Measurements from ENCODE around the gene RMDN2.

DNA sequence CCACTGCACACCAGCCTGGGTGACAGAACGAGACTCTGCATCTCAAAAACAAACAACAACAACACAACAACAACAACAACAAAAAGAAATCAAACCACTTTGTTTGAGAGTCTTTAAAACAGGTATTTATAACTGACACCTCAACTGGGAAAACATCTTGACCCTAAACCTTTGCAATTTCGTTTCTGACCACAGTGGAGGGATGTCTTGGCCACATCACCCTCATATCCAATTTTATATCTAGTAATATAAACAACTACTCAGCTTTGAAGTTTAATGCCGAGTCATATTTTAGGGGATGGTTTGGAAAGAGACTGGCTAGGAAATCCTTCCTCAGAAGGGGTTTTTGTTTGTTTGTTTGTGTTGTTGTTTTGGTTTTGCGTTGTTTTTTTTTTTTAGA lies 37.8 kb upstream of the RMDN2 start:
- TF ChIP-seq, protein P1, sequence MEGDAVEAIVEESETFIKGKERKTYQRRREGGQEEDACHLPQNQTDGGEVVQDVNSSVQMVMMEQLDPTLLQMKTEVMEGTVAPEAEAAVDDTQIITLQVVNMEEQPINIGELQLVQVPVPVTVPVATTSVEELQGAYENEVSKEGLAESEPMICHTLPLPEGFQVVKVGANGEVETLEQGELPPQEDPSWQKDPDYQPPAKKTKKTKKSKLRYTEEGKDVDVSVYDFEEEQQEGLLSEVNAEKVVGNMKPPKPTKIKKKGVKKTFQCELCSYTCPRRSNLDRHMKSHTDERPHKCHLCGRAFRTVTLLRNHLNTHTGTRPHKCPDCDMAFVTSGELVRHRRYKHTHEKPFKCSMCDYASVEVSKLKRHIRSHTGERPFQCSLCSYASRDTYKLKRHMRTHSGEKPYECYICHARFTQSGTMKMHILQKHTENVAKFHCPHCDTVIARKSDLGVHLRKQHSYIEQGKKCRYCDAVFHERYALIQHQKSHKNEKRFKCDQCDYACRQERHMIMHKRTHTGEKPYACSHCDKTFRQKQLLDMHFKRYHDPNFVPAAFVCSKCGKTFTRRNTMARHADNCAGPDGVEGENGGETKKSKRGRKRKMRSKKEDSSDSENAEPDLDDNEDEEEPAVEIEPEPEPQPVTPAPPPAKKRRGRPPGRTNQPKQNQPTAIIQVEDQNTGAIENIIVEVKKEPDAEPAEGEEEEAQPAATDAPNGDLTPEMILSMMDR (IDR thresholded peaks at IDR 0.05) = no peak
- no peak for TF ChIP-seq POLR2A (IDR thresholded peaks at IDR 0.05)

Data from uterus (tissue), 2 donors.